Upper lobe of left lung (tissue), 4 donors: Measurements from ENCODE around the gene FAXC.

Experiments used
- POLR2A ChIP-seq, 4 donors: fragments of 450-650 bp; IDR thresholded peaks; one replicate each; pipeline ENCODE4 v1.5.1; 2016 to 2017; ENCODE audit warnings: antibody characterized with exemption in 4 of 4, mild to moderate bottlenecking in 2 of 4
- TF ChIP-seq, protein P1 (sequence below), 6 experiments: fragments of 450-650 bp in 4 of 6; fragments of 200-600 bp in 2 of 6; sonication (generic) in 2 of 6; IDR thresholded peaks; one replicate each; pipeline ENCODE4 v1.5.1; 2016 to 2019; ENCODE audit warnings: antibody characterized with exemption in 6 of 6

DNA sequence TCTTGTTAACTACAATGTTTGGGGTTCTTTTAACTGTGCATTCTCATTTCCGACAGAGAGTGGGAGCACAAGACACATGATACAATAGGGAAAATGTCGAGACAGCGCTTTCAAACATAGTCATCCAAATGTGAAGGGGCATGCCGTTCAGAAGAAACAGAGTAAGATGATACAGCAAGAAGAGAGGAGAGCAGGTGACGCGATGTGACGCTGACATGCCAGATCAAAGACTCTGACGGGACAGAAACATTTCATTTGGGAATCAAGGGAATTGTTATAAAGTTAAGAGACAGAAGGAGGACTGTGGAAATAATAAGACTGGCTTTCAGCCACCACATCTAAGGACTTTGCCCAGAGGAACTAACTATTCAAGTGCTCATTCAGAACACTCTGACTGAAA, 117.4 kb downstream of the FAXC start:
- TF ChIP-seq, protein P1, sequence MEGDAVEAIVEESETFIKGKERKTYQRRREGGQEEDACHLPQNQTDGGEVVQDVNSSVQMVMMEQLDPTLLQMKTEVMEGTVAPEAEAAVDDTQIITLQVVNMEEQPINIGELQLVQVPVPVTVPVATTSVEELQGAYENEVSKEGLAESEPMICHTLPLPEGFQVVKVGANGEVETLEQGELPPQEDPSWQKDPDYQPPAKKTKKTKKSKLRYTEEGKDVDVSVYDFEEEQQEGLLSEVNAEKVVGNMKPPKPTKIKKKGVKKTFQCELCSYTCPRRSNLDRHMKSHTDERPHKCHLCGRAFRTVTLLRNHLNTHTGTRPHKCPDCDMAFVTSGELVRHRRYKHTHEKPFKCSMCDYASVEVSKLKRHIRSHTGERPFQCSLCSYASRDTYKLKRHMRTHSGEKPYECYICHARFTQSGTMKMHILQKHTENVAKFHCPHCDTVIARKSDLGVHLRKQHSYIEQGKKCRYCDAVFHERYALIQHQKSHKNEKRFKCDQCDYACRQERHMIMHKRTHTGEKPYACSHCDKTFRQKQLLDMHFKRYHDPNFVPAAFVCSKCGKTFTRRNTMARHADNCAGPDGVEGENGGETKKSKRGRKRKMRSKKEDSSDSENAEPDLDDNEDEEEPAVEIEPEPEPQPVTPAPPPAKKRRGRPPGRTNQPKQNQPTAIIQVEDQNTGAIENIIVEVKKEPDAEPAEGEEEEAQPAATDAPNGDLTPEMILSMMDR (IDR thresholded peaks at IDR 0.05) = no peak
- TF ChIP-seq POLR2A (IDR thresholded peaks at IDR 0.05) = no peak
